OCI-LY7 (cell line): ENCODE results near the gene FN1. TPM values are rescaled to one million over a fixed set of nuclear protein-coding genes. Genes with fewer than 3 reads are reported as not detected.

Experiments used
- BruUV-seq: library from RNA; stranded (reverse); fragments of 400-500 nt; replicated peaks from 2 replicates; lab custom pipeline; 2021; lab: Mats Ljungman, UMichigan
- CTCF ChIA-PET: fragments of 300-600 bp; sonication (Branson Sonifier 250); formaldehyde crosslinking; loops from one replicate; lab custom pipeline; 2022; ENCODE audit warnings: antibody characterized with exemption; ENCODE audit not compliant: unreplicated experiment; lab: Charles Lee
- POLR2A ChIA-PET: fragments of 300-600 bp; sonication (Branson Sonifier 250); formaldehyde crosslinking; loops from one replicate; lab custom pipeline; 2022; ENCODE audit warnings: antibody characterized with exemption; lab: Charles Lee
- DNase-seq: peaks from one replicate; pipeline ENCODE4 v3.0.0-alpha.2; 2015; ENCODE audit warnings: low spot score
- H2AFZ ChIP-seq: fragments of 200-600 bp; sonication (generic), shearing (Covaris generic); 2 replicates; pipeline ENCODE4 v1.6.1; 2014; ENCODE audit warnings: mild to moderate bottlenecking, antibody characterized with exemption, low read length, moderate library complexity
- H3K27ac ChIP-seq: fragments of 200-600 bp; sonication (generic); 2 replicates; pipeline ENCODE4 v1.5.1; 2014; ENCODE audit warnings: mixed run types, low read depth, mild to moderate bottlenecking, moderate library complexity, low read length, inconsistent platforms; ENCODE audit not compliant: poor library complexity, severe bottlenecking
- H3K36me3 ChIP-seq: fragments of 200-600 bp; sonication (generic); 2 replicates; pipeline ENCODE4 v1.6.1; 2014; ENCODE audit warnings: mild to moderate bottlenecking, antibody characterized with exemption, low read length, moderate library complexity, mixed read lengths; ENCODE audit not compliant: insufficient read depth
- H3K4me1 ChIP-seq: fragments of 200-600 bp; sonication (generic); 2 replicates; pipeline ENCODE4 v1.5.1; 2014; ENCODE audit warnings: mild to moderate bottlenecking, low read length; ENCODE audit not compliant: insufficient read depth, poor library complexity, severe bottlenecking
- H3K4me2 ChIP-seq: fragments of 200-600 bp; sonication (generic); 2 replicates; pipeline ENCODE4 v1.6.1; 2014; ENCODE audit warnings: mild to moderate bottlenecking, low read length
- H3K4me3 ChIP-seq: fragments of 200-600 bp; sonication (generic); 2 replicates; pipeline ENCODE4 v1.5.1; 2014; ENCODE audit warnings: mild to moderate bottlenecking, low read depth, low read length; ENCODE audit not compliant: poor library complexity, severe bottlenecking
- H3K79me2 ChIP-seq: fragments of 200-600 bp; sonication (generic); 2 replicates; pipeline ENCODE4 v1.6.1; 2016; ENCODE audit warnings: low read depth, mild to moderate bottlenecking, low read length, moderate library complexity, mixed read lengths; ENCODE audit not compliant: insufficient read depth
- H3K9me2 ChIP-seq: fragments of 200-600 bp; sonication (generic); 2 replicates; pipeline ENCODE4 v1.6.1; 2016; ENCODE audit warnings: mild to moderate bottlenecking, low read length, mixed read lengths; ENCODE audit not compliant: insufficient read depth
- H3K9me3 ChIP-seq: fragments of 200-600 bp; sonication (generic); 2 replicates; pipeline ENCODE4 v1.6.1; 2014; ENCODE audit warnings: mild to moderate bottlenecking, mixed run types, low read length, mixed read lengths
- H4K20me1 ChIP-seq: fragments of 200-600 bp; sonication (generic); 2 replicates; pipeline ENCODE4 v1.6.1; 2014; ENCODE audit warnings: mild to moderate bottlenecking, antibody characterized with exemption, low read length, moderate library complexity, mixed read lengths; ENCODE audit not compliant: insufficient read depth
- EZH2phosphoT487 ChIP-seq: fragments of 200-600 bp; sonication (generic); IDR thresholded peaks from 2 replicates; pipeline ENCODE4 v1.6.1; 2018; ENCODE audit warnings: low read depth, borderline replicate concordance, mild to moderate bottlenecking, mixed run types, antibody characterized with exemption, low read length, moderate library complexity, mixed read lengths
- intact Hi-C: fragments of 100-400 bp; cut with micrococcal nuclease; formaldehyde crosslinking; loops from one replicate; pipeline ENCODE4 v1.10.0; 2022; ENCODE audit not compliant: unreplicated experiment
- total RNA-seq, 2 experiments: library from RNA; depleted of rRNA in 1 of 2; stranded (reverse); fragments of >200 nt in 1 of 2; shearing (Covaris generic) in 1 of 2; gene quantifications; 2 replicates each; pipeline ENCODE4 v1.2.3, GENCODE V29; 2014 to 2022
- TF ChIP-seq, protein P1 (sequence below): fragments of 200-600 bp; sonication (generic); conservative IDR thresholded peaks from 2 replicates; pipeline ENCODE4 v1.5.1; 2014; ENCODE audit warnings: mild to moderate bottlenecking, antibody characterized with exemption, low read length, moderate library complexity, mixed read lengths

Gene FN1
- total RNA-seq, 2 experiments from 2014 or later, result 1.3 TPM; not detected in 1

DNA sequence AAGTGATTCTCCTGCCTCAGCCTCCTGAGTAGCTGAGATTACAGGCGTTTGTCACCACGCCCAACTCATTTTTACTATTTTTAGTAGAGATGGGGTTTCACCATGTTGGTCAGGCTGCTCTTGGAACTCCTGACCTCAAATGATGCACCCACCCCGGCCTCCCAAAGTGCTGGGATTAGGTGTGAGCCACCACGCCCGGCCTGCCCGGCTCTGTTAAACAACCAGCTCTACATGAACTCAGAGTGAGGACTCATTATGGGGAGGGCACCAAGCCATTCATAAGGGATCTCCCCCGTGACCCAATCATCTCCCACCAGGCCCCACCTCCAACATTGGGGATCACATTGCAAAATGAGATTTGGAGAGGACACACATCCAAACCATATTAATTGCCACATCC, 115.2 kb downstream of the FN1 start:
- H4K20me1 ChIP-seq, result no peaks in the 10 kb centered on the region
- CTCF ChIA-PET, result no interaction called here
- no peak overlapping the region for H3K4me3 ChIP-seq
- H3K4me2 ChIP-seq, result no peak overlapping the region
- BruUV-seq, result no TSS peak
- peaks cover 84% of the 10 kb centered on the region; the same call in 1 of the 2 replicates for H3K79me2 ChIP-seq
- TF ChIP-seq, protein P1, sequence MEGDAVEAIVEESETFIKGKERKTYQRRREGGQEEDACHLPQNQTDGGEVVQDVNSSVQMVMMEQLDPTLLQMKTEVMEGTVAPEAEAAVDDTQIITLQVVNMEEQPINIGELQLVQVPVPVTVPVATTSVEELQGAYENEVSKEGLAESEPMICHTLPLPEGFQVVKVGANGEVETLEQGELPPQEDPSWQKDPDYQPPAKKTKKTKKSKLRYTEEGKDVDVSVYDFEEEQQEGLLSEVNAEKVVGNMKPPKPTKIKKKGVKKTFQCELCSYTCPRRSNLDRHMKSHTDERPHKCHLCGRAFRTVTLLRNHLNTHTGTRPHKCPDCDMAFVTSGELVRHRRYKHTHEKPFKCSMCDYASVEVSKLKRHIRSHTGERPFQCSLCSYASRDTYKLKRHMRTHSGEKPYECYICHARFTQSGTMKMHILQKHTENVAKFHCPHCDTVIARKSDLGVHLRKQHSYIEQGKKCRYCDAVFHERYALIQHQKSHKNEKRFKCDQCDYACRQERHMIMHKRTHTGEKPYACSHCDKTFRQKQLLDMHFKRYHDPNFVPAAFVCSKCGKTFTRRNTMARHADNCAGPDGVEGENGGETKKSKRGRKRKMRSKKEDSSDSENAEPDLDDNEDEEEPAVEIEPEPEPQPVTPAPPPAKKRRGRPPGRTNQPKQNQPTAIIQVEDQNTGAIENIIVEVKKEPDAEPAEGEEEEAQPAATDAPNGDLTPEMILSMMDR, result no peak
- no peak for TF ChIP-seq EZH2phosphoT487
- no peak overlapping the region for H3K27ac ChIP-seq
- POLR2A ChIA-PET, result interaction anchor here (0.6 to 1.1 kb wide), 3 partner anchors 9 to 51 kb away, joined by 3 to 5 read pairs (median 3); partner anchors contain the start of gene ATIC
- H3K4me1 ChIP-seq, result no peaks in the 10 kb centered on the region
- no peaks in the 10 kb centered on the region for H3K9me2 ChIP-seq
- H3K36me3 ChIP-seq, result peaks cover 98% of the 10 kb centered on the region
- DNase-seq, result no peak
- H2AFZ ChIP-seq, result no peak overlapping the region
- H3K9me3 ChIP-seq, result no peaks in the 10 kb centered on the region
- intact Hi-C loops, result no loop called here

GRCh38 chr2:215320102-215320501, 115.8 kb downstream of the FN1 start:
- intact Hi-C loops, result no loop called here
- DNase-seq, result no peak
- no TSS peak for BruUV-seq
- Histone ChIP-seq H3K36me3 (peaks cover 99% of the 10 kb centered on the region), H3K4me2 (no peak overlapping the region), H3K79me2 (peaks cover 84% of the 10 kb centered on the region; the same call in 1 of the 2 replicates), H4K20me1 (no peaks in the 10 kb centered on the region), H3K27ac (no peak overlapping the region), H3K4me1 (no peaks in the 10 kb centered on the region), H3K9me2 (no peaks in the 10 kb centered on the region), H3K4me3 (no peak overlapping the region), H2AFZ (no peak overlapping the region), H3K9me3 (no peaks in the 10 kb centered on the region)
- CTCF ChIA-PET, result no interaction called here
- POLR2A ChIA-PET, result interaction anchor here (0.6 to 0.7 kb wide), 2 partner anchors 50 to 357 kb away, joined by 3 read pairs; no protein-coding TSS in a partner anchor
- no peak for TF ChIP-seq EZH2phosphoT487

GRCh38 chr2:215319500-215319899, 116.4 kb downstream of the FN1 start:
- POLR2A ChIA-PET, result interaction anchor here (0.7 kb wide), 2 partner anchors 356 to 652 kb away, joined by 3 read pairs; no protein-coding TSS in a partner anchor
- no peak for DNase-seq
- Histone ChIP-seq H3K9me3 (no peaks in the 10 kb centered on the region), H3K4me3 (no peak overlapping the region), H2AFZ (no peak overlapping the region), H3K79me2 (peaks cover 84% of the 10 kb centered on the region; the same call in 1 of the 2 replicates), H3K36me3 (peaks cover 99% of the 10 kb centered on the region), H3K4me2 (no peak overlapping the region), H3K4me1 (peaks cover 3% of the 10 kb centered on the region), H4K20me1 (no peaks in the 10 kb centered on the region), H3K27ac (no peak overlapping the region), H3K9me2 (no peaks in the 10 kb centered on the region)
- no peak for TF ChIP-seq EZH2phosphoT487
- TF ChIP-seq, protein P1, result no peak
- intact Hi-C loops, result loop anchor here (10.0 kb wide), 1 partner anchor 505 kb away; no protein-coding TSS in a partner anchor
- CTCF ChIA-PET, result no interaction called here
- no TSS peak for BruUV-seq
